HG02588 (cell line): ENCODE data around the gene HSPB6.
"Not testable (repeated sequence)": the region's sequence is repeated elsewhere in the genome, so short reads cannot be mapped to it uniquely, and the experiment has no call there.

Experiments
- ATAC-seq: cut with Tn5 transposase; IDR thresholded peaks from one replicate; pipeline ENCODE4 v1.9.1; 2021; ENCODE audit warnings: mild to moderate bottlenecking, moderate library complexity; ENCODE audit not compliant: unreplicated experiment

The HSPB6 gene, protein sequence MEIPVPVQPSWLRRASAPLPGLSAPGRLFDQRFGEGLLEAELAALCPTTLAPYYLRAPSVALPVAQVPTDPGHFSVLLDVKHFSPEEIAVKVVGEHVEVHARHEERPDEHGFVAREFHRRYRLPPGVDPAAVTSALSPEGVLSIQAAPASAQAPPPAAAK

DNA sequence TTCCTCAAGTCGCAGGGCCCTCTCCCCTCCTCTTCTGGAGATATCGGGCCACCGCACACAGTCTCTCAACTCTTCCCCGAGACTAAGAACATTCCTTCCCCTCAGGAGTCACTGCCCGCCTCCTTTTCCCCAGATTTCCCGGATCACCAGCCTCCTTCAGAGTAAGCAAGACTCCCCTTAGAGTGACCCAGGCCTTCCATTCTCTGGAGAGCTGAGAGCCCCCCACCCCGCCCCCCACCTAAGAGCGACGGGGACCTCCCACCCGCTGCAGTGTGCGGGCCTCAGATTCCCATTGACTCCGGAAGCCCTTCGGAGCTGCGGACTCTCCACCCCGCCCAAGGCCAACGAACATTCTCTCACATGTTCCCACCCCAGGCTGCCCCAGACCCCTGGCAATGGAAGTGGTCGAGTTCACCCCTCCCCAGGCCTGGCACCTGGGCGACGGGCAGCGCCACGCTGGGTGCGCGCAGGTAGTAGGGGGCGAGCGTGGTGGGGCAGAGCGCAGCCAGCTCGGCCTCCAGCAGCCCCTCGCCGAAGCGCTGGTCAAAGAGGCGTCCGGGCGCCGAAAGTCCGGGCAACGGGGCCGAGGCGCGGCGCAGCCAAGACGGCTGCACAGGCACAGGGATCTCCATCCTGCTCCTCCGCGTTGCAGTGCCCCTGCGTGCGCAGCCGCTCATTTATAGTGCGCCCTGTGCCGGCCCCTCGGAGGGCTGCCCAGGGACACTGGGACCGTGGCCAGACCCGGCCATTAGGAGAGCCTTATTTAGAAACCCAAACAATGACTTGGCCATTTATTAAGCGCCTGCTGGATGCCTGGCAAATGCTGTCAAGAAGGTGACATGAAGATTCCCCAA is at the start of gene HSPB6:
Gene HSPB6, minus strand, starts transcription at position 653 of the 854 bp plus-strand sequence. Its CDS starts 21 bp downstream, at position 632.
- no peak for ATAC-seq

DNA sequence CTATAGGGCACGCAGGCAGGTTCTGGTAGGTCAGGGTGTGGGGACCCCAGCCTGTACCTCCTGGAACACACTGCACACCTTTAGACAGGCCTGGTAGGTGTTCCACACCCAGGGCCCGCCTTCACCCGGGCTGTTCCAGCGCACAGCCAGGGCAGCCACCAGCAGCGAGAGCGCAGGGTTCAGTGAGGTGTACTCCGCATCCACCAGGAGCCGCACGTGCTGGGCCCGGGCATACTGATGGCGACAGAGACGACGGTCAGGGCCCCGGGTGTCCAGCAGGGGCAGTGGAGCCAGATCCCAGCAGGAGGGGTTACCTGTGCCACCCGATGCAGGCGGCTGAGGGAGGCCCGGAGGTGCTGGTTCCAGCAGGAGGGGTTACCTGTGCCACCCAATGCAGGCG is 49.8 kb upstream of the HSPB6 start:
- ATAC-seq = no peak

DNA sequence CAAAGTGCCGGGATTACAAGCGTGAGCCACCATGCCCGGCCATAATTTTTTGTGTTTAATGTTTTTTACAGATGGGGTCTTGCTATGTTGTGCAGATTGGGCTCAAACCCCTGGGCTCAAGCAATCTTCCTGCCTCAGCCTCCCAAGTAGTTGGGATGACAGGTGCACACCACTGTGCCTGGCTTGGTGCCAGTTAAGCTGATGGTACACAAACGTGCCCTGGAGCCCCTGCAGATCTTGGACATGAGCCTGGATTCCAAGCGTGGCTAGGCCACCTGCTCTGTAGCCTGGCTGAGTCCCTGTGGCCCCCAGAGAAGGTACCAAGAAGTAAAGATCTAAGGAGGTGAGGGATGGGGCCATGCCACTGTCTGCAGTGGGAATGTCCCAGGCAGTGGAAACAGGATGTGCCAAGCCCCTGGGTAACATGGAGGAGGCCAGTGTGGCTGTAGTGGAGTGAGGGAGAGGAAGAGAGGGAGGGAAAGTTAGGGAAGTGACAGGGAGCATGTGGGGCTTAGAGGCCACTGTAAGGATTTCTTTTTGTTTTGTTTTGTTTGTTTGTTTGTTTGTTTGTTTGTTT is 48.8 kb upstream of the HSPB6 start:
- no peak for ATAC-seq

DNA sequence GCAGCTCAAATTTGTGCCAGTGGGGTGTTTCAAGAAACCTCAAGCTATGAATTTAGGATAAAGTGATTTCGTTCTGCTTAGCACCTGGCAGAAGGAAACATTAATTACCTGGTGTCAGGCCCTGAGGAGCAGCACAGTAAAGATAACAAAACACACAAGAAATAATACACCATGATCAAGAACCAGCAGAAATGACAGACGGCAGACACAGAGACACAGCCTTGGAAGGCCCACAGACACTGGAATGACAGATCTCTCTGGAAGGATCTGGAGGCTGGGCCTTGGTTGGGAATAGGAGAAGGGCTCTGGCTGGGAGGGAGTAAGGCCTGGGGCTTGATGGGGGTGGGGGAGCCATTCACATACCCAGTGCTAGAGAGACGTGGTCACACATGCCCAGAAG is 45.0 kb upstream of the HSPB6 start:
- ATAC-seq = no peak

DNA sequence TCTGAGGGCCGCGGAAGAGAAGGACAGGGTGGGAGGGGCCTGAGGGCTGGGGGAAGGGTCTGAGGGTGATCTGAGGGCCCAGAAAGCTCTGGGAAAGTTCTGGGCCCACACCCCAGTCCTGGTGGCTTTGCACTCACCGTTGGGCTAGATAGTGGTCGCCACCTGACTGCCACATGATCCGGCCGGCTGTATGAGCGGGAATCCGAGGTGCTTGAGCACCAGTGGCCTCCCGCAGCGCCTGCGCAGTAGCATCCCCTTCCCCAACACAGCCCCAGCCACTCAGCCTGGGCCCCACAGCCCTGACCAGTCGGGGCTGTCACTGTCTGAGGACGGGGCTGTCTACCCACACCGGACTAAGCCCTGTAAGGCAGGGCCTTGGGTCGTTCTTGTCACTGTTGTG is 40.8 kb upstream of the HSPB6 start:
- no peak for ATAC-seq

DNA sequence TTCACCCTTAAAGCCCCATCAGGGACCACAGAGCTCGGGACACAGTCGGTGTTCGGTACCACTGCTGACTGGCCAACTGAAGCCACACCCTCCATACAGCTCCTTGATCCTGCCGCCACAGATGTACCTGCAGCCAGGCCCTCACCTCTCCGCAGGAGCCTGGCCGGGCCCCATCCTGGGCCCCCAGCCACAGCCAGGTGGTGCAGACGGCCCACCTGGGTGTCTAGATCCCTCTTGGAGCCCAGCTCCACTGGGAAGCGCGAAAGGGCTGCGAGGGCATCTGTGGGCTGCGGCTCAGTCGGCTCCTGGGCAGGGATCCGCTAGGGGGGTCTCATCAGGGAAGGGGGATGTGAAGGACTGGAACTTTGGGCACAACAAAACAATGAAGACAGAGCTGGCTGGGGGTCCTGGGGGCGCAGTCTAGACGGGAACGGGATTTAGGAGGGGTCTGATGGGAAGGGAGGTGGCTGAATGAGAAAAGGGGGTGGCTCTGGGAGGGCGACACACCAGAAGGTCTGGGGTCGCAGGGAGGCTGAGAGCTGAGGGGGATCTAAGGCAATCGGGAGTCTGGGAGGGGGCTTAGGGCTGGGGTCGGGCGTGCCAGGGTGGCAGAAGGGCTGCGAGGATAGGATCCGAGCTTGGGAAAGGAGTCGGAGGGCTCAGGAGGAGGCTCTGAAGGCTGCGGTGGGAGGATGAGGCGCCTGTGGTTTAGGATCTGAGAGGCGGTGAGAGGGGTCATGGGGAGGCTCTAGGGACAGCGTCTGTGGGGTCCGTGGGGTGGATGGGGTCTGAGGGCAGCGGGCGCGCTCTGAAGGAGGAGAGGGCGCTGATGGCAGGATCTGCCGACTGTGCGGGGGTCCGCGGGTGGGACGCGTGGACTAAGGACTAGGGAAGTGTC is 40.1 kb upstream of the HSPB6 start:
- ATAC-seq = no peak

DNA sequence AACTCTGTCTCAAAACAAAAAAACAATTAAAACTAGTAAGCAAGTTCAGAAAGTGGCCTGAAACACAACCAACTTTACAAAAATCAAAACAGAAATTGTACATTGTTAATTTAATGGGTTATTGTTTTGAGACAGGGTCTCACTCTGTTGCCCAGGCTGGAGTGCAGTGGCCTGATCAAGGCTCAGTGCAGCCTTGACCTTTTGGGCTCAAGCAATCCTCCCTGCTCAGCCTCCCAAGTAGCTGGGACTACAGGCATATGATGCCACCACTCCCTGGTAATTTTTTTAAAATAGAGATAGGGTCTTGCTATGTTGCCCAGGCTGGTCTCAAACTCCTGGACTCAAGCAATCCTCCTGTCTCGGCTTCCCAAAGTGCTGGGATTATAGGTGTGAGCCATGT is 38.7 kb upstream of the HSPB6 start:
- ATAC-seq = not testable (repeated sequence)

DNA sequence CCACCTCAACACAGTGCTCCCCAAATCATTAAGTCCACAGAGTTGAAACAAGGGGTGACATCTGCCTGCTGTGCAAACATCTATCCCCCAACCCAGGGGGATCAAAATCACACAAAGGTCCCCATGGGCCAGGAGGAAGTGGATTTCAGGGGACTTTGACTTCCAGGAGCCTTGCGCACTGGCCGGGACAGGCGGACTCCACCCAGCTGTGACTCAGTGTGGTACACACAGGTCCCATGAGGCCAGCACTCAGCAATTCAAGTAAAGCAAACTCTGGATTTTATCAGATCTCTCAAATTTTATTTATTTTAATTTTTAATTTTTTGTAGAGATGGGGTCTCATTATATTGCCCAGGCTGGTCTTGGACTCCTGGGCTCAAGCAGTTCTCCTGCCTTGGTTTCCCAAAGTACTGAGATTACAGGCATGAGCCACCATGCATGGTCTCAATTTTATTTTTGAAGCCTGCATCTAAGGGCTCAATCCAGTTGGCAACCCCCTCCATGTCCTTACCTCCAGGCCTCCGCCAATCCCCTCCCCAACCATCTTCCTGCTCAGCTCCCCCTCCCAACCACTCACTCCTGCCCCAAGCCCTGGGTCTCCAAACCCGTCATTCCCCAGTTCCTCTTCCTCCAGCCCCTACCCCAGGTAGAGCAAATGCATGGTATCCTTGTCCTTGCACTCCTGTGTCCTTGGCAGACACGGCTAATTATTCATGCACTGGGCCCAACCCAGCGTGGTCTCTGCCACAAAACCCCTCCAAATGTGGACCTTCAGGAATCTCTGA is 36.7 kb upstream of the HSPB6 start:
- no peak for ATAC-seq

DNA sequence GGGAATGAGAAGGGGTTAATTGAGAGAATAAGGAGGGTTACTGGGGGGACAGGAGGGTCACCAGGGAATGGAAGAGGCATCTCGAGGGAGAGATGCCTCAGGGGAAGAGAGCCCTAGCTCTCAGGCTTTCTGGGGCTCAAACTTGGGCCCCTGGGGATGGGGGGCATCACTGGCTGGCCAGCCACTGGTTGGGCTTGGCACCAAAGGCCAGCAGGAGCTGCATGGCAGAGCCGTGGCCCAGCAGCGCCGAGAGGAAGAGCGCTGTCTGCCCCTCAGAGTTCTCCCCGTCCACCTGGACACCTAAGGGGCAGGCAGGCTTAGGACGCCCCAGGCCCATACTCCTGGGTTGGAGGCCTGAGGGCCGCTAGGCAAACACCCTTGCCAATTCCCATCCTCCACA is 36.1 kb upstream of the HSPB6 start:
- ATAC-seq = no peak

DNA sequence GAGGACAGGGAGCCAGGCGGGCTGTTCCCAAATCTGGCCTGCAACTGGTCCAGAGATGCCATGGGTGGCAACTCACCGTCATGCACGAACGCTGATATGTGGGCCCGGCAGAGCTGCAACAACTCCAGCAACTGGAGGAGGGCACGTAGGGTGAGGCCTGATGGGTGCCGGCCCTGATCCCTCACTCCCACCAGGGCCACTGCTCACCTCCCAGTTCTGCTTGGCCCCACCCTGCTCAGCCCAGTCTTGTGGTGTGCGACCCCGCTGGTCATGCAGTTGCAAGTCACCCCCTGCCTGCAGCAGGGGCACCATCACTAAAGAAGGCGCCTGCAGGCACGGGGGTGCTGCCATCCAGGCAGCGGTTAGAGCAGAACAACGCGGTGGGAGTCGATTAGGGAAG is 35.5 kb upstream of the HSPB6 start:
- ATAC-seq = no peak

DNA sequence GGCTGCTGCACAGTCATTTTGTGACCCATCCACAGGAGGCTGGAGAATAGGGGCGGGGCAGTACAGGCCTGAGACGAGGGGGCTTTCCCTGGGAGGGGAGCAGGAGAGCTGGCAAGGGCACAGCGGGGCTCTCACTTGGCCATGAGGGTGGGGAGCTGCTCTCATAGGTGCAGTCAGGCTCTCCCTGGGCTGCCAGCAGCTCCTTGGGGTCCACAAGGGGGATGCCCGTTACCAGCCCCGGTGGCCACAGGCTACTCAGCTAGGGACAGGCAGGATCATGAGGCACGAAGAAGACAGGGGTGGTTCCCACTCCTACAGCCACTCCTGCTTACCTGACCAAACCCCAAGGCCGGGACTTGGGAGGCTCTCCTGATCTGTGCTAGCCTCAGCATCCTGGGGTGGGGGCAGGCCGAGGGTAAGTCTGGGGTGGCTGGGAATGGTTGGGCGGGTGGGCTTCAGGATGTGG is 35.0 kb upstream of the HSPB6 start:
- no peak for ATAC-seq

DNA sequence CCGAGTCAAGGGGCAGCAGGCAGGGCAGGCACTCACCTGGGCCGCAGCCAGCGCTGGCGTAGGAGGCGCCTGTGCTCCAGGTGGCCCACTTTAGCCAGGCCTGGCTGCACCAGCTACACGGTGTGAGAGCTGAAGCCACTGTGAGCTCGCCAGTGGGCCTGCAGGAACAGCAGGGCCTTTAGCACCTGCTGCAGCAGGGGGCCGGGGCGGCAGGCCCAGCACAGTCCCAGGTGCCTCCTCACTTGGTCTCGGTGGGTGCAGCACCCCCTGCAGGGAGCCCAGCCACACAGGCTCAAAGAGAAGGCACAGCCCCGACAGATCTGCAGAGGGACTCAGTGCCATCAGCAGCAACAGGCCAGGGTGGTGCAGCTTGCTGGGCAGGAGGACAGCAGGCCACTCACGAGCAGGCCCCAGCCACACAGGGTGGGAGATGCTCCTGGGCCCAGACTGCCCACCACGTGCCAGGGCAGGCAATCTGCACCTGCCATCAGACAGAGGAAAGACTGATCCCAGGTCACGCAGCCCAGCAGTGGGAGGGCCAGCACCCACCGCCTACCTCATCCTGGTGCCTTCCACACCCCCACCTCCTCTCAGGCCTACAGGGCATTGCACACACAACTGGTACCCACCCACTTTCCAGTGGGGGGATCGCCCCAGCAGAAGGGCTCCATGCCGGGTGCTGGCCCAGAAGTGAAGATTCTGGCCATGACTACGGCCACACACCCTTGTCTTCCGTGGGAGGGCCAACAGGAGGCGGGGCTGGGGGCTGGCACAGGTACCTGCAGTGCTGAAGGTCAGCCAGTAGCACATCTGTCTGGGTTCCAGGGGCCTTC is 34.4 kb upstream of the HSPB6 start:
- ATAC-seq = no peak

DNA sequence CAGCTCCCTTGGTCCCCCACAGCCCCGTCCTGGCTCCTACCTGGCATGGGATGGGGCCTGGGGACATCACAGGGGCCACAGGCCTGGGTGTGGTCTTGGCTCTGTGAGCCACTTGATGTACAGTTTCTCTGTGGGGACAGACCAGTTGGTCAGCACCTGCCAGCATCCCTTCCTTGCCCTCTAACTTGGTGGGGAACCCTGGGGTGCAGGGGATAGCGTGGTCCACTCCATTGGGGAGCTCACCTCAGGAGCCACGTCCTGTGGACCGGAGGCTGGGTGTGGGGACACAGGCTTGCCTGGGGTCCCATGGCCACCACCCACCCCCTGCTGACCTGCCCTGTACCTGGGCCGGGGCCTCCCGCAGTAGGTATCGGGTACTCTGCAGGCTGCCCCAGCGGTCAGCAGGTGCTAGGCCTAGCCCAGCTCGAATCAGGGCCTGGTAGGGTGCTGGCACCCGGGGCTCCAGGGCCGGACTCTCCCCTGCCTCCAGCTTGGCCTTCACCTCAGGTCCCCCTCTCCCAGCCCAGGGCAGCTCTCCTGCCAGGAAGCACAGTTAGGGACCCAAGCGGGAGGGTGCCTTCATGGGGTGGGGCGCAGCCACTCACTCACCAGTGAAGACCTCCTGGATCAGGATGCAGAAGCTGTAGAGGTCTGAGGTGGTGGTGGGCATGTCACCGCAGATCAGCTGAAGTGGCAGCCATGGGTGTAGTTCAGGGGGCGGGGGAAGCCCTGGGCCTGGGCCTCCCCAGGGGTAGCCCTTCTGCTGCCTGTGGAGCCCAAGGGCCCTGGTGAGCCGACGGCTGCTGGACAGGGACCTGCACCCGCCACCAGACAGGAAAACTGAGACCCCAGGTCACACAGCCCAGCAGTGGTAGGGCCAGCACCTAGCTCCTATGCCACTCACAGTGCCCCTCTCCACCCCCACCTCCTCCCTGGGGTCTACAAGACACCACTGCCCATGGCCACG is 33.4 kb upstream of the HSPB6 start:
- ATAC-seq = no peak

DNA sequence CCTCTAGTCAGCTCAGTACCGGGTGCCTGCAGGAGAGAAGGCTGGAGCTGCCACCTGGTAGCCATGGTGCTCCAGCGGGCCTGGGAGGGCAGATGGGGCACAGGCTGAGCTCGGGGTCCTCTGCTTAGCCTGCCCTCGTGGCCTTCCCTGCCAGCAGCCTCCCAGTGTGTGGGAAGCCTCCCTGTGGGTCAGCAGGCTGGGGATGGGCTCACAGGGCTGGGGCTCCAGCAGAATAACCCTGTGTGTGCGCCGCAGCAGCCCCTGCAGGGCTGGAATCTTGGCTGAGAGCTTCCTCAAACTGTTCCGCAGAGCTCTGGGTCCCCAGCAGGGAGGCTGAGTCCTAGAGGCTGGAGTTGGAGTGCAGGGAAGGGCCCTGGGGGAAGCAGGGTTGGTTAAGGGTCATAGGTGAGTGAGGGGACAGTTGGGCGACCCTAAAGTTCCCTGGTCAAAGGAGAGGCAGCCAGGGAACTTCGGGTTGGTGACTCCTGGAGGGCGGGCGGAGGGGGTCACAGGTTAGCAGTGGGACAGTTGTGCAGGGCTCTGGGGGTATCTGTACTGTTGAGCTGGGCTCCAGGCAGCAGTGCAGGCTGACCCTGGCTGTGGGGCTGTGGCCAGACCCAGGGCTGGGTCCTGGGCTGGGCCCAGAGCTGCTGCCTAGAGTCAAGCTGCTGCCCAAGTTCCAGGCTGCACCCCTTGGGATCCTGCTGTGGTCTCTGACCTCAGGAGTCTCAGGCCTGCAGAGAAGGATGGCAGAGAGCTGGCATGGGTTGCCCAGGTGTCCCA is 32.6 kb upstream of the HSPB6 start:
- ATAC-seq = no peak

DNA sequence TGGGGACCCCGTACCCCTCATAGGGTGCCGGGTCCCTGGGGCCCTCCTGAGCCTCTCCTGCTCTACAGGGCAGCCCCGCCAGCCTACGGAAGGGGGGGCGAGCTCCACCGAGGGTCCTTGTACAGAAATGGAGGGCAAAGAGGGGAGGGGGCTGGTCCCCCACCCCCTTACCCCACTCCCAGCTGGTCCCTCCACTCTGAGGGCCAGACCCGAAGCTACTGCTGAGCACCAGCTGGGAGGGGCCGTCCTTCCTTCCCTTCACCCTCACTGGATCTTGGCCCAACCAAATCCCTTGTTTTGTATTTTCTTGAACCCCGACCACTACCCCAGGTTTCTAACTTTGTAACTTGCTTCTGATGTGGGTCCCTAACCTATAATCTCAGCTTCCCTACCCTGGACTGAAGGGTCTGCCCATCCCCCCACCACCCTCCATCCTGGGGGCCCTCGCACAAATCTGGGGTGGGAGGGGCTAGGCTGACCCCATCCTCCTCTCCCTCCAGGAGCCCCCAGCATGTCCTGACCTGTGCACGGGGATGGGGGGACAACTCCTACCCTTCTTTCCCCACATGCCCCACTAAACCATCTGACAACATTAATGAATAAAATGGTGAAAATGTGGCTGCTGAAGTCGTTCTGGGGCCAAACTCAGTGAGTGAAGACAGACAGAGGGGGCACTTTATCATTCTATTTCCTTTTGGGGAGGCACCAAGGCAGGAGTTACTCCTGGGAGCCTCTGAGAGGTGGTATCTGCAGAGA is 31.6 kb upstream of the HSPB6 start:
- no peak for ATAC-seq

DNA sequence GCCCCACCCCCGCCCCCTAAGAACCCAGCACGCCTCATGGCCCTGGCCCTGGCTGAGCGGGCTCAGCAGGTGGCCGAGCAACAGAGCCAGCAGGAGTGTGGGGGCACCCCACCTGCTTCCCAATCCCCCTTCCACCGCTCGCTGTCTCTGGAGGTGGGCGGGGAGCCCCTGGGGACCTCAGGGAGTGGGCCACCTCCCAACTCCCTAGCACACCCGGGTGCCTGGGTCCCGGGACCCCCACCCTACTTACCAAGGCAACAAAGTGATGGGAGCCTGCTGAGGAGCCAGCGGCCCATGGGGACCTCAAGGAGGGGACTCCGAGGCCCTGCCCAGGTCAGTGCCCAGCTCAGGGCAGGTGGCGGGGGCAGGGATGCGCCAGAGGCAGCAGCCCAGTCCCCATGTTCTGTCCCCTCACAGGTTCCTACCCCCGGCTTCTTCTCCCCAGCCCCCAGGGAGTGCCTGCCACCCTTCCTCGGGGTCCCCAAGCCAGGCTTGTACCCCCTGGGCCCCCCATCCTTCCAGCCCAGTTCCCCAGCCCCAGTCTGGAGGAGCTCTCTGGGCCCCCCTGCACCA is 30.5 kb upstream of the HSPB6 start:
- ATAC-seq = no peak
